ENCODE results near the gene SLC29A1. TPM values are rescaled to one million over a fixed set of nuclear protein-coding genes. Genes with fewer than 3 reads are reported as not detected.

SLC29A1 gene
- total RNA-seq = 49.7 TPM

DNA sequence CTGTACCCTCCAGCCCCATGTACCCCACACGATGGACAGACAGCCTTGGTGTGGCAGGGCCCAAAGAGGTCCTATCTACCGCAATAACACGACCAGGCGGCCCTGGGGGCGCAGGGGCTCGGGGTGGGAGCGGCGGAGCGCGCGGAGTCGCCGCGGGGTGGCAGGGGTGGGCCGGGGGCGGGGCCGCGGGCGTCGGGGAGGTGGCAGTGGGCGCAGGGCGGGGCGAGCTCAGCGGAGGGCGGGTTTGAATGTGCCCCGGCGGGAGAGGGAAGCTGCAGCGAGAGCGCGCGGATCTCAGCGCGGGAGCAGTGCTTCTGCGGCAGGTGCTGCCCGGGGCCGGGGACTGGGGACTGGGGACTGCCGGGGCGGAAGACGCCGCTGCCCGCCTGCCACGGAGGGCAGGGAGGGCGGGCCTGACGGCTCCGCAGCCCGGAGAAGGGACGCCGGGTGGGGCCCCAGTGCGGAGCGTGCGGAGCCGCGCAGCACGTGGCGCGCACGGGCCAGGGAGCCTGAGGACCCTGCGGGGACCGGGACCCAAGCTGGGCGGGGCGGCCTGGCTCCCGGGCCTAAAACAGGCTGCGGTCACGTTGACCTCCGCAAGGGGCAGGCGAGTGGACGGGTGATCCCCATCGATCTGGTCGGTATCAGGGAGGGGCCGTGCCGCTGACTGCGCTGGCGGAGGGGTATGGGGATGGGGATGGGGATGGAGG, at the start of gene SLC29A1:
Gene SLC29A1 (plus strand): TSS at position 277 of the 710 bp plus-strand sequence. CDS start 3,719 bp downstream, outside the sequence.

DNA sequence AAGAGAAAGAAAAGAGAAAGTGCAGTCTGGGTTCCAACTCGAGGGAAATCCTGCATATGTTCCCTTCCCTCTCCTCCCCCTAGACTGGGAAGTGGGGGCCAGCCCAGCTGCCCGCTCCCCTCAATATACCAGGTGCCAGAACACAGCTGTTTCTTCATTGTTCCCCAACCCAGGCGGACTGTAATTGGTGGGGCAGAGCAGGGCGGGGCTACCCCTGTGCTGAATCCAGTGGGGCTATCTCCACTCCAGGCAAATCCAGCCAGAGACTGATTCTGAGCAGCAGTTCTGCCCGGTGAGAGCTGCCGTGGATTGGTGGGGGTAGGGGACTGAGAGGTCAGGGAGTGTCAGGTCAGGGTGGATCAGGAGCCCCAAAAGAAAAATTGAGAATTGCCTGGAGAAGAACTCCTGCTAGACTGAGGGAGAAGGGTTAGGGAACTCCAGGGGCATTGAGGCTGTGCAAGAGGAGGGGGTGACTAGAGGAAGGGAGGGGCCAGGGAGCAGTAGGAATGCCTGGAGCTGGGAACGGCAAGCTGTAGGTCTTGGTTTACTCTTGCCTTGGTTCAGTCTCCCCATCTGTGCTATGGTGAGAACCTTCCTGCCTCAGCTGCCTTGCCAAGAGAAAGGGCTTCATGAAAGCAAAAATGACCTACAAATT, 6.6 kb upstream of the SLC29A1 start, which contains the start of gene MYMX:
Gene MYMX (plus strand): TSS at position 250 of the 655 bp plus-strand sequence. CDS start 546 bp downstream, outside the sequence.

DNA sequence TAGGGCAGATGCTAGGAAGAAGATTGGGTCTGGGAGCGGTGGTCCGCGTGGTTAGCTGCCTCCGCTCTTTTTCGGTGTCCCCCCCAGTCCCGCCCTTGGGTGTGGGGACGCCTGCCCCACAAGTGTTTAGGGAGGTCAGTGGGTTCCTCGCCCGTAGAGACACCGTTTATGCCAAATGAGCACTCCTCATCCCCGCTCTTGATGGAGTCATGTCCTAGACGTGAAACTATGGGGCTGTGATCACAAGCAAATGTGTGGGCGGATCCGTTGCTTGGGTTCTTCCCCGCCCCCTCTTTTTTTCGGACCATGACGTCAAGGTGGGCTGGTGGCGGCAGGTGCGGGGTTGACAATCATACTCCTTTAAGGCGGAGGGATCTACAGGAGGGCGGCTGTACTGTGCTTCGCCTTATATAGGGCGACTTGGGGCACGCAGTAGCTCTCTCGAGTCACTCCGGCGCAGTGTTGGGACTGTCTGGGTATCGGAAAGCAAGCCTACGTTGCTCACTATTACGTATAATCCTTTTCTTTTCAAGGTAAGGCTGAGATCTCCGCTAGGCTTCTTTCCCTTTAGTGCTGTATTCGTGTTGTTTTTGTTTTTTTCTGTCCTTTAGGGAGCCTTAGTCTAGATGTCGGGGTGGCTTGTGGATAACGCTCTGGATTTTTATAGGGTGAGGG, 23.4 kb downstream of the SLC29A1 start, which contains the start of gene HSP90AB1:
Gene HSP90AB1 (plus strand): TSS at position 439 of the 675 bp plus-strand sequence. CDS start 1,529 bp downstream, outside the sequence.

DNA sequence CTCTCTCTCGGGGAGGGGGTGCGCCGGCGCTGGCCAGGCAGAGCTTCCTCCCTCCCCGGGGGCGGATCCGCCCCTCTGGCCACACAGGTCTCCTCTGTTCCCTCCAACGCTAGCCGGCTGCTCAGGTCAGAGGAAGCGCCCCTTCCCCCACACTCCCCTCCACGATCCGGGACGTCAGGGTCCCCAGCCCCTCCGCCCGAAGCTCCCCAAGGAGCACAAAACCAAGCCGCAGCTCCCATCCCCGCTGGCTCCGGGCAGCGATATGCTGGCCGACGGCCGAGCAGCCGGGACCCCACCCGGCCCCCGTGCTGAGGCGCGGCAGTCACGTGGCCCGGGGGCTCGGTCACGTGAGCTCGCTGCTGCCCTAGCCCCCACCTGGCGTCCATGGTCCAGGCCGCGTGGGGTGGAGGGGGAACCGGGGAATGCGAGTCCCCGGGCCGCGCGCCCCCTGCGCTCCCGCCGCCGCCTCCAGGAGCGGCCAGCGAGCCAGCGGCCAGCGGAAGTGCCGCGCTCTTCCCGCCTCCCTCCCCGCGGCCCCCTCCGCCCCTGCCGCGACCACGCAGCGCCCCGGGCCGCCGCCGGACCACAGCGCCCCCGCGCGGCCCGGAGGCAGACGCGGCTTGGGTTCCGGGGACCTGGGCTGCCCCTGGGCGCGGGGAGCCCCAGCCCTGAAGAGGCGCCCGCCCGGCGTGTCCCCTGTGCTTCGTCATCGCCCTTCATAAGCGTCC, 33.8 kb downstream of the SLC29A1 start, which contains the start of gene SLC35B2:
Gene SLC35B2 (minus strand): TSS at position 504 of the 728 bp plus-strand sequence. CDS start 118 bp downstream, at position 386.

DNA sequence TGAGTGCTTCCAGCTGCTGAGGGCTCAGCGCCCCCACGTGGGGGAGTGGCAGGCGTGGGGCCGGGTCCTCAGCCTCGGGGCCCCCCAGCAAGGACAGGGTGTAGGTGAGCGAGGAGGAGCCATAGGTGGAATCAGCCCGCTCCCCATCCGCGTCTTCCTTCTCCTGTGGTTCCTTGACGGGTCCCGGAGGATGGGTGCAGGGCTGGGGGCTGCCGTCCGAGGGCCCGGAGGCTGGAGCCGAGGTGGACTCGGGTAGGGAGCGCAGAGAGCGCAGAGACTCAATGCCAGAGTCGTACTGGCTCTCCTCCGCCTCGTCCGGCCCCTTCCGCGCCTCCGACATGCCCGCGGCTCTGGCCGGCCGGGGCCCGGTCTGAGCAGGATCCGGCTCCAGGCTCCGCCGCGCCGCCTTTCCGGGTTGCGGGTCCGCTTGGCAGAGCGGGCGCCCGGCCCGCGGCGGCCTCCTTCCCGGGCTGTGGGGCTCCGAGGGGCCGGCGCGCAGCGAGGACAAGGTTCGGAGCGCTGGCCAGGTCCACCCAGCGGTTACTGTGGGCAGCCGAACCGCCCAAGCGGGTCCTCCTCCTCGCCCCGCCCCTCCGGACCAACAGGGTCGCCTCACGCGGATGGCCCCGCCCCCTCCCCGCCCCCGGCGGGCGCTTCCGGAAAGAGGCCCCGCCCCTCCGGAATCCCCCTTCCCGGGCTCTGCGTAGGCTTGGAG, 41.8 kb downstream of the SLC29A1 start, which contains the start of gene NFKBIE:
Gene NFKBIE (minus strand): TSS at position 545 of the 715 bp plus-strand sequence. CDS start 205 bp downstream, at position 340.

DNA sequence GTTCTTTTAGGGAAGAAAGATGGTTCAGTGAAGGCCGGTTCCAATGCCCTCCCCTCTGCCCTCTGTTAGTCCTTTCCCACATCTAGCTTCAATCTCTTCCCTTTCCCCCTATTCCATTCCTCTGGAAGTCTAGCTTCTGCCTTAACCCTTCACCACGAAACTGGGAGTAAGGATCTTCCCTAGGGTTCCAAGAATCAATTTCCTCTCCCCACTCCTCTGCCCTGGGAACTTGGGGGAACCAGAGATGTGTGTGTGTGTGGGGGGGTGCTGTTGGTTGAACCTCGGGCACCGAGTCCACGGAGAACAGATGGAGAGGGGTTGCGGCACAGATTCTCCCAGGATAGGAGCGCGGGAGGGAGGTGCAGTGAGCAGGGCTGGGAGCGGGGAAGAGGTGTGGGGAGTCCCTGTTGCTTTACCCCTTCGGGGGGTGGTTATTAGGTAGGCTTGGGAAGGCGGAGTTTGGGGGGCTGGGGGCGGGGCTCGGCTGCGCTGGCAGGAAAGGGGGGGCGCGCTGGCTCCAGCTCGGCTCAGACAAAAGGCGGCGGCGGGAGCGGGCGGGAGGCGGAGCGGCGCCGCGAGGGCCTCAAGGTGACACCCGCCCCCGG, 46.6 kb downstream of the SLC29A1 start, which contains the start of gene TMEM151B:
Gene TMEM151B (plus strand): TSS at position 530 of the 605 bp plus-strand sequence. CDS start 293 bp downstream, outside the sequence.

Small RNA genes lying within 50 kb of the gene (small RNA-seq; reads per million reads assigned to genes)
- not detected for gene RN7SL811P (ENCODE audit: low replicate concordance)

Other genes with a start within 250 kb of the SLC29A1 start
- 34.6 TPM for gene MRPL14, start 96.1 kb upstream of the SLC29A1 start, total RNA-seq
- 29.7 TPM for gene TMEM63B, start 96.0 kb upstream of the SLC29A1 start, total RNA-seq
- 0.35 TPM for gene CAPN11, start 64.8 kb upstream of the SLC29A1 start, total RNA-seq
- gene MYMX, start 6.7 kb upstream of the SLC29A1 start, total RNA-seq = 0.35 TPM
- gene HSP90AB1, start 23.5 kb downstream of the SLC29A1 start, total RNA-seq = 440 TPM
- 46.0 TPM for gene SLC35B2, start 33.9 kb downstream of the SLC29A1 start, total RNA-seq
- 13.9 TPM for gene NFKBIE, start 42.0 kb downstream of the SLC29A1 start, total RNA-seq
- gene TMEM151B, start 46.9 kb downstream of the SLC29A1 start, total RNA-seq = 0.41 TPM
- 21.3 TPM for gene AARS2, start 89.8 kb downstream of the SLC29A1 start, total RNA-seq
- not detected for gene SPATS1, start 119.1 kb downstream of the SLC29A1 start, total RNA-seq
- 22.2 TPM for gene CDC5L, start 164.1 kb downstream of the SLC29A1 start, total RNA-seq

Measured in metanephros (tissue), 2 donors.